NCI-H128 (cell line): ENCODE data around the gene GARIN5A.

Experiments used
- DNase-seq: peaks from one replicate; lab custom pipeline; 2025; ENCODE audit not compliant: unreplicated experiment; lab: John Stamatoyannopoulos, UW

GARIN5A gene

DNA sequence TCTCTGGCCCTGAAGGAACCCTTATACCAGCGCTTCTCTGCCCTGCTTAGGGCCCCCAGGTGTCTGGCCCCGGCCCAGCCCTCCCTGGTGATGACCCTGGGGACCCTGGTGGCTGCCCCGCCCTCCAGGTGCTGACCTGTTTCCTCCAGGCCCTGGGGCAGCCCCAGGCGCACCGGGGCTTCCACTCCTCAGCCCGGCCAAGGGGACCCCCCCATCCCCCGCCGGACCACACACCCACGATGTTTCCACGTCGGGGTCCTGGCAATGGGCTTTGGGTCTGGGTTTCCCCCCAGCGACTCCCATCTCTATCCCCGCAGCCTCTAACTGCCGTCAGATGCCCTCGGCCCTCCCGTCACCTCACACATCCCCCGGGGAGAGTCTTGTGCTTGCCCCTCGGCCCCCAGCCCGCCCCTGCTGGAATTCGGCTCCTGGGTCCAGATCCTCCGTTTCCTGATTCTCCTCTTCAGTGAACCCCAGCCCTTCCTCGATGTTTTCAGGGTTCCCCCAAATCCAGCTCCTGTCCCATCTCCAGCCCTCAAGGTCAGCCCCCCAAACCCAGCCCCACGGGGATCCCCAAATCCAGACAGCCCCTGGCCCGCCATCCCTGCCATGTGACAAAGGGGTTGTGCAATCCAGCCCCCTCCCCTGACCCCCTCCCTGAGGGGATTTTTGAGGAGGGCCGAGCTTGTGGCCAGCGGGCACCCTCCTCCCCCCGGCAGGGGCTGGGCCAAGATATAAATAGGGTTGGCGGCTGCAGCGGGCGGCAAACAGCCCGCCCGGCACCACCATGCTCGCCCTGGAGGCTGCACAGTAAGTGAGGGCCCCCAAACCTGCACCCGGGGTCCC, 58.2 kb downstream of the GARIN5A start, which contains the start of gene SPIB:
Gene SPIB, plus strand, starts transcription at position 763 of the 846 bp plus-strand sequence. Its CDS starts 25 bp downstream, at position 788.
- no peak for DNase-seq

DNA sequence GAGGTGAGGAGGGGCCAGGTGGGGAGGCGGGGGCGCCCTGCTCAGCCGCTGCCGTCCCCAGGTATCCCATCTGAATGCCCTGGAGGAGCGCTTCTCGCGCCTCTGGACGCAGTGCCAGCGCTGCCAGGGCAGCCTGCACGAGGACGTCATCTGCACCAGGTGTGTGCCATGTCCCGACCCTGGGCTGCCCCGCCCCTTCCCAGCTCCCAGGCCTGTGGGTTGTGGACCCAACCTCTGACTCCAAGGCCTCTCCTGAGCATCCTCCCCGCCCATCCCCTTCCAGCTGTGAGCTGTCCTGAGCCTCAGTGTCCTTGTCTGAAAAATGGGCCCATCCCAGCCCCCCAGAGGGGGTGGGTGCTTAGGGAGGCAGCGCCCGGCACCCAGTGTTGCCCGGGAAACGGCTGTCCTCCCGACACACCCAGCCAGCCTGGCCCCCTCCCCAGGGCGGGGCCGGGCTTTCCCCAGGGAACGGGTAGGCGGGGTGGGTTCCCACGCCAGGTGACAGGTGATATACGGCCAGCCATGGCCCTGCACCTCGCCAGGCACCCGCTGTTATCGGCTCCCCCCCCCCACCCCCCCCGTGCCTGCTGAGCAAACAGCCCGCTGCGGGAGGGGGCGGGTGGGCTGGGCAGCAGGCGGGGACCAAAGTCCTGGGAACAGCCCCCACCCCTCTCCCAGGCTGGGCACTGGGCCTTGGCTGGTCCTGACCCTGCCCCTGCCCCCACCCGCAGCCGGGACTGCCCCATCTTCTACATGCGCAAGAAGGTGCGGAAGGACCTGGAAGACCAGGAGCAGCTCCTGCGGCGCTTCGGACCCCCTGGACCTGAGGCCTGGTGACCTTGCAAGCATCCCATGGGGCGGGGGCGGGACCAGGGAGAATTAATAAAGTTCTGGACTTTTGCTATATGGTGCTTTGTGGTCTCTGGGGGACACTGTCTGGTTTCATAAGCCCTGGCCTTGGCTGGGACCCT, 59.3 kb downstream of the GARIN5A start:
- no peak for DNase-seq
